HepG2 (cell line): ENCODE measurements around the gene RNU6-8. TPM values are rescaled to one million over a fixed set of nuclear protein-coding genes. Genes with fewer than 3 reads are reported as not detected.

Experiments used
- ARNT2 ChIP-seq: sonication (generic); formaldehyde crosslinking; IDR thresholded peaks from 2 replicates; pipeline ENCODE4 v1.8.0; 2022; ENCODE audit warnings: mild to moderate bottlenecking, low read depth, missing genetic modification reagents, moderate library complexity
- ARNTL ChIP-seq: sonication (generic); formaldehyde crosslinking; IDR thresholded peaks from 2 replicates; pipeline ENCODE4 v1.4.0; 2020; ENCODE audit warnings: mild to moderate bottlenecking, missing genetic modification reagents
- FOXA1 ChIP-seq, 2 experiments: fragments of 450-650 bp in 1 of 2; sonication (generic) in 1 of 2; formaldehyde crosslinking in 1 of 2; IDR thresholded peaks; 2 replicates each; pipeline versions ENCODE4 v1.4.0 to v1.6.1; 2016 to 2020; ENCODE audit warnings: missing genetic modification reagents in 1 of 2
- GLMP ChIP-seq: sonication (generic); formaldehyde crosslinking; IDR thresholded peaks from 2 replicates; pipeline ENCODE4 v1.9.0; 2021; ENCODE audit warnings: missing genetic modification reagents, mild to moderate bottlenecking, borderline replicate concordance
- IRF2 ChIP-seq: IDR thresholded peaks from 2 replicates; pipeline ENCODE4 v1.6.1; 2018; ENCODE audit warnings: missing genetic modification reagents, missing compliant biosample characterization
- JARID2 ChIP-seq: sonication (generic); formaldehyde crosslinking; IDR thresholded peaks from 2 replicates; pipeline ENCODE4 v1.8.1; 2023; ENCODE audit warnings: missing genetic modification reagents, inconsistent platforms; ENCODE audit not compliant: insufficient replicate concordance
- MEIS2 ChIP-seq: sonication (generic); formaldehyde crosslinking; IDR thresholded peaks from 2 replicates; pipeline ENCODE4 v1.9.0; 2021; ENCODE audit warnings: mild to moderate bottlenecking, missing genetic modification reagents
- MYC ChIP-seq: sonication (generic); formaldehyde crosslinking; IDR thresholded peaks from 2 replicates; pipeline ENCODE4 v1.9.0; 2021; ENCODE audit warnings: missing genetic modification reagents, borderline replicate concordance
- NFIB ChIP-seq: sonication (generic); formaldehyde crosslinking; IDR thresholded peaks from 2 replicates; pipeline ENCODE4 v1.9.0; 2021; ENCODE audit warnings: missing genetic modification reagents, mild to moderate bottlenecking, borderline replicate concordance
- PHB2 ChIP-seq: fragments of 450-650 bp; IDR thresholded peaks from 2 replicates; pipeline ENCODE4 v1.6.1; 2018; ENCODE audit not compliant: partially characterized antibody
- PHF21A ChIP-seq: sonication (generic); formaldehyde crosslinking; IDR thresholded peaks from 2 replicates; pipeline ENCODE4 v1.5.0; 2020; ENCODE audit warnings: mild to moderate bottlenecking, missing genetic modification reagents
- PHF8 ChIP-seq: sonication (generic); formaldehyde crosslinking; IDR thresholded peaks from 2 replicates; pipeline ENCODE4 v1.5.0; 2020; ENCODE audit warnings: missing genetic modification reagents
- RBAK ChIP-seq: sonication (generic); formaldehyde crosslinking; IDR thresholded peaks from 2 replicates; pipeline ENCODE4 v1.5.1; 2020; ENCODE audit warnings: mild to moderate bottlenecking, missing genetic modification reagents
- RXRA ChIP-seq: sonication (generic); formaldehyde crosslinking; IDR thresholded peaks from 2 replicates; pipeline ENCODE4 v1.5.1; 2020; ENCODE audit warnings: missing genetic modification reagents
- SPEN ChIP-seq: sonication (generic); formaldehyde crosslinking; IDR thresholded peaks from 2 replicates; pipeline ENCODE4 v1.5.1; 2020; ENCODE audit warnings: low read depth, mild to moderate bottlenecking, missing genetic modification reagents
- SUZ12 ChIP-seq: fragments of 150-350 bp; IDR thresholded peaks from 2 replicates; pipeline ENCODE4 v1.6.1; 2014; ENCODE audit warnings: low read depth, low read length
- U2AF2 ChIP-seq: fragments of 200-400 bp; formaldehyde crosslinking; IDR thresholded peaks from 2 replicates; pipeline ENCODE4 v1.6.1; 2017; ENCODE audit warnings: low read depth, mild to moderate bottlenecking, low read length
- ZFP36L1 ChIP-seq: sonication (generic); formaldehyde crosslinking; IDR thresholded peaks from 2 replicates; pipeline ENCODE4 v1.8.0; 2022; ENCODE audit warnings: mild to moderate bottlenecking, missing genetic modification reagents, moderate library complexity
- ZNF562 ChIP-seq: sonication (generic); formaldehyde crosslinking; IDR thresholded peaks from 2 replicates; pipeline ENCODE4 v1.8.0; 2022; ENCODE audit warnings: missing genetic modification reagents, borderline replicate concordance
- ZNF629 ChIP-seq: sonication (generic); formaldehyde crosslinking; conservative IDR thresholded peaks from 2 replicates; pipeline ENCODE4 v1.5.0; 2020; ENCODE audit warnings: missing genetic modification reagents
- ZNF709 ChIP-seq: sonication (generic); formaldehyde crosslinking; IDR thresholded peaks from 2 replicates; pipeline ENCODE4 v1.5.0; 2020; ENCODE audit warnings: mild to moderate bottlenecking, missing genetic modification reagents
- ZNF790 ChIP-seq: sonication (generic); formaldehyde crosslinking; IDR thresholded peaks from 2 replicates; pipeline ENCODE4 v1.8.0; 2022; ENCODE audit warnings: missing genetic modification reagents, mild to moderate bottlenecking, borderline replicate concordance
- ZNF83 ChIP-seq: sonication (generic); formaldehyde crosslinking; IDR thresholded peaks from 2 replicates; pipeline ENCODE4 v1.4.0; 2020; ENCODE audit warnings: missing genetic modification reagents, mild to moderate bottlenecking, borderline replicate concordance
- ZSCAN12 ChIP-seq: sonication (generic); formaldehyde crosslinking; IDR thresholded peaks from 2 replicates; pipeline ENCODE4 v1.9.0; 2021; ENCODE audit warnings: mild to moderate bottlenecking, missing genetic modification reagents
- polyA plus RNA-seq, 8 experiments: library from polyadenylated mRNA; depleted of rRNA in 3 of 8; stranded (reverse) in 7 of 8; unstranded in 1 of 8; fragments of >200 nt; fragmentation: Illumina TruSeq in 4 of 8; extraction: Trizol in 4 of 8; gene quantifications; 2 replicates each; pipeline versions ENCODE4 v1.2.1 to v1.2.3, GENCODE V29; 2011 to 2016; ENCODE audit warnings: low read depth in 4 of 8, missing spikeins in 1 of 8, mixed read lengths in 1 of 8; ENCODE audit not compliant: insufficient read depth in 1 of 8
- total RNA-seq, 5 experiments: library from RNA; depleted of rRNA; stranded (reverse); fragments of >200 nt; fragmentation: Illumina TruSeq; extraction: Trizol; gene quantifications; 2 replicates each; pipeline ENCODE4 v1.2.3, GENCODE V29; 2016; ENCODE audit warnings: low read depth in 1 of 5
- TF ChIP-seq, protein P1 (sequence below): sonication (generic); formaldehyde crosslinking; IDR thresholded peaks from 2 replicates; pipeline ENCODE4 v1.8.0; 2022; ENCODE audit warnings: missing genetic modification reagents, low read depth, mild to moderate bottlenecking, borderline replicate concordance
- TF ChIP-seq, protein P2 (sequence below): sonication (generic); formaldehyde crosslinking; IDR thresholded peaks from 2 replicates; pipeline ENCODE4 v1.5.0; 2020; ENCODE audit warnings: mild to moderate bottlenecking, missing genetic modification reagents

Gene RNU6-8
- total and polyA plus RNA-seq, 2 of the 13 experiments (the other 11 are each of a cell fraction or from before 2014, with no cell fraction given): under 0.01 TPM; not detected in 1

DNA sequence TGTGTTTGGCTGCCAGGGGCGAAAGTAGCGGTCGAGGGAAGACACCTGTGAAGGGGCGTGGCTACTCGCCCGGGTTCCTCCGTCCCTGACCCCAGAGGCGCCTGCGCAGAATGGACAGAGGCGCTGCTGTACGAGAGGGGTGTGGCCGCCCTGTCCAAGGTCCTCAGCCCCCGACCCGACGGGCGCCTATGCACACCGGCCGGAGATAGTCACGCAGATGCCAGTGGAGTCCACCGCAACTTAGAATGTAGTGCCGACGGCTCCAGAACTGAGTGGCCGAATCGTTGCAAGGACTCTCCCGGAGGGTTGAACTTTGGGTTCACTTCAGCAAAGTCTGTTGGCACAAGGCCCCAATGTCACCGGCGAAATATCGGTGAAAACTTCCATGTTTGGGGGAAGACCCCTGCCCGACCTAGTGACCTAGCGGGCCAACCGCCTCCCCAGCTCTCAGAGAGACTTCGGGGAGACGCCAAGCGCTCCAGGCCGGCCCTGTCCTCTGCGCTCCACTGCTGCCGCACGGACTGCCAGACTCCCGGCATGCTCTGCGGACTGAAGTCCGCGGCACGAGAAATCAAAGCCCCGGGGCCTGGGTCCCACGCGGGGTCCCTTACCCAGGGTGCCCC lies 1.8 kb downstream of the RNU6-8 start (continued):
- TF ChIP-seq PHB2 (no peak), ZNF562 (CRISPR knock-in tag) (peak; percentile 33; the same call in 1 of the 2 replicates), PHF8 (CRISPR knock-in tag) (peak; percentile 97), NFIB (no peak), ZNF790 (CRISPR knock-in tag) (peak; percentile 85; the same call in 1 of the 2 replicates), JARID2 (peak; percentile 91), ARNT2 (CRISPR knock-in tag) (peak; percentile 94), ARNTL (peak; percentile 87), ZFP36L1 (CRISPR knock-in tag) (peak; percentile 14), RXRA (CRISPR knock-in tag) (peak; percentile 87), ZNF629 (CRISPR knock-in tag) (peak; percentile 64), SPEN (CRISPR knock-in tag) (peak; percentile 93), ZNF709 (peak; percentile 100), ZSCAN12 (no peak; the same call in none of the 2 replicates), SUZ12 (peak; percentile 57), RBAK (CRISPR knock-in tag) (peak; percentile 87), ZNF83 (CRISPR knock-in tag) (peak; percentile 95), IRF2 (CRISPR knock-in tag) (peak; percentile 75; the same call in 1 of the 2 replicates), GLMP (CRISPR knock-in tag) (no peak; the same call in 1 of the 2 replicates), U2AF2 (0 out of 2 replicates have a peak, but pooled peaks have one; percentile 76), MYC (CRISPR knock-in tag) (peak; percentile 85), PHF21A (CRISPR knock-in tag) (peak; percentile 98), FOXA1 (IDR thresholded peaks at IDR 0.05) (no peak), FOXA1 (CRISPR knock-in tag; IDR thresholded peaks at IDR 0.05) (no peak; the same call in 1 of the 2 replicates), MEIS2 (peak; percentile 97)
- TF ChIP-seq, protein P1, sequence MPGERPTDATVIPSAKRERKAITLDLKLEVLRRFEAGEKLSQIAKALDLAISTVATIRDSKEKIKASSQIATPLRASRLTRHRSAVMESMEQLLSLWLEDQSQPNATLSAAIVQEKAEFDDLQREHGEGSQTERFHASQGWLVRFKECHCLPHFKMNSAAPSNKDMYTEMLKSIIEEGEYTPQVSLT (CRISPR knock-in tag): no peak
- TF ChIP-seq, protein P2, sequence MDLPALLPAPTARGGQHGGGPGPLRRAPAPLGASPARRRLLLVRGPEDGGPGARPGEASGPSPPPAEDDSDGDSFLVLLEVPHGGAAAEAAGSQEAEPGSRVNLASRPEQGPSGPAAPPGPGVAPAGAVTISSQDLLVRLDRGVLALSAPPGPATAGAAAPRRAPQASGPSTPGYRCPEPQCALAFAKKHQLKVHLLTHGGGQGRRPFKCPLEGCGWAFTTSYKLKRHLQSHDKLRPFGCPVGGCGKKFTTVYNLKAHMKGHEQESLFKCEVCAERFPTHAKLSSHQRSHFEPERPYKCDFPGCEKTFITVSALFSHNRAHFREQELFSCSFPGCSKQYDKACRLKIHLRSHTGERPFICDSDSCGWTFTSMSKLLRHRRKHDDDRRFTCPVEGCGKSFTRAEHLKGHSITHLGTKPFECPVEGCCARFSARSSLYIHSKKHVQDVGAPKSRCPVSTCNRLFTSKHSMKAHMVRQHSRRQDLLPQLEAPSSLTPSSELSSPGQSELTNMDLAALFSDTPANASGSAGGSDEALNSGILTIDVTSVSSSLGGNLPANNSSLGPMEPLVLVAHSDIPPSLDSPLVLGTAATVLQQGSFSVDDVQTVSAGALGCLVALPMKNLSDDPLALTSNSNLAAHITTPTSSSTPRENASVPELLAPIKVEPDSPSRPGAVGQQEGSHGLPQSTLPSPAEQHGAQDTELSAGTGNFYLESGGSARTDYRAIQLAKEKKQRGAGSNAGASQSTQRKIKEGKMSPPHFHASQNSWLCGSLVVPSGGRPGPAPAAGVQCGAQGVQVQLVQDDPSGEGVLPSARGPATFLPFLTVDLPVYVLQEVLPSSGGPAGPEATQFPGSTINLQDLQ (CRISPR knock-in tag): no peak; the same call in 1 of the 2 replicates
